Parathyroid adenoma (tissue), 2 donors: ENCODE results near the gene CKM.
"Not testable (repeated sequence)": the region's sequence is repeated elsewhere in the genome, so short reads cannot be mapped to it uniquely, and the experiment has no call there.

Experiments used
- H2AFZ ChIP-seq: fragments of 300-600 bp; sonication (generic); one replicate; pipeline ENCODE4 v1.7.0; 2017; ENCODE audit warnings: antibody characterized with exemption, mild to moderate bottlenecking
- H3K27ac ChIP-seq: fragments of 300-600 bp; sonication (generic); one replicate; pipeline ENCODE4 v1.7.0; 2017
- H3K27me3 ChIP-seq: fragments of 300-600 bp; sonication (generic); one replicate; pipeline ENCODE4 v1.7.0; 2017; ENCODE audit warnings: low read length; ENCODE audit not compliant: control insufficient read depth, insufficient read depth
- H3K36me3 ChIP-seq: fragments of 300-600 bp; sonication (generic); one replicate; pipeline ENCODE4 v1.7.0; 2017; ENCODE audit warnings: low read length; ENCODE audit not compliant: control insufficient read depth, insufficient read depth
- H3K4me1 ChIP-seq: fragments of 300-600 bp; sonication (generic); one replicate; pipeline ENCODE4 v1.7.0; 2017; ENCODE audit warnings: control low read depth
- H3K4me2 ChIP-seq: fragments of 300-600 bp; sonication (generic); one replicate; pipeline ENCODE4 v1.7.0; 2017; ENCODE audit warnings: low read length
- H3K4me3 ChIP-seq: fragments of 300-600 bp; sonication (generic); one replicate; pipeline ENCODE4 v1.7.0; 2017; ENCODE audit warnings: low read depth, low read length
- H3K79me2 ChIP-seq: fragments of 300-600 bp; sonication (generic); one replicate; pipeline ENCODE4 v1.7.0; 2017; ENCODE audit warnings: control low read depth
- H3K9ac ChIP-seq: fragments of 300-600 bp; sonication (generic); one replicate; pipeline ENCODE4 v1.7.0; 2017; ENCODE audit warnings: mild to moderate bottlenecking
- H3K9me3 ChIP-seq: fragments of 300-600 bp; sonication (generic); one replicate; pipeline ENCODE4 v1.7.0; 2017; ENCODE audit warnings: low read length; ENCODE audit not compliant: control insufficient read depth
- TF ChIP-seq, protein P1 (sequence below): fragments of 300-600 bp; sonication (generic); IDR thresholded peaks from one replicate; pipeline ENCODE4 v1.7.0; 2017; ENCODE audit warnings: antibody characterized with exemption, mild to moderate bottlenecking
- donor health status: primary hyperparathyroidism.

CKM gene

GRCh38 chr19:45315304-45315703, 7.4 kb downstream of the CKM start:
- no peak overlapping the region for H2AFZ ChIP-seq
- H3K27me3 ChIP-seq = no peaks in the 10 kb centered on the region
- no peaks in the 10 kb centered on the region for H3K36me3 ChIP-seq
- H3K79me2 ChIP-seq = no peaks in the 10 kb centered on the region
- H3K9me3 ChIP-seq = no peaks in the 10 kb centered on the region
- no peak overlapping the region for H3K27ac ChIP-seq
- H3K4me3 ChIP-seq = no peak overlapping the region
- no peak overlapping the region for H3K9ac ChIP-seq
- TF ChIP-seq, protein P1, sequence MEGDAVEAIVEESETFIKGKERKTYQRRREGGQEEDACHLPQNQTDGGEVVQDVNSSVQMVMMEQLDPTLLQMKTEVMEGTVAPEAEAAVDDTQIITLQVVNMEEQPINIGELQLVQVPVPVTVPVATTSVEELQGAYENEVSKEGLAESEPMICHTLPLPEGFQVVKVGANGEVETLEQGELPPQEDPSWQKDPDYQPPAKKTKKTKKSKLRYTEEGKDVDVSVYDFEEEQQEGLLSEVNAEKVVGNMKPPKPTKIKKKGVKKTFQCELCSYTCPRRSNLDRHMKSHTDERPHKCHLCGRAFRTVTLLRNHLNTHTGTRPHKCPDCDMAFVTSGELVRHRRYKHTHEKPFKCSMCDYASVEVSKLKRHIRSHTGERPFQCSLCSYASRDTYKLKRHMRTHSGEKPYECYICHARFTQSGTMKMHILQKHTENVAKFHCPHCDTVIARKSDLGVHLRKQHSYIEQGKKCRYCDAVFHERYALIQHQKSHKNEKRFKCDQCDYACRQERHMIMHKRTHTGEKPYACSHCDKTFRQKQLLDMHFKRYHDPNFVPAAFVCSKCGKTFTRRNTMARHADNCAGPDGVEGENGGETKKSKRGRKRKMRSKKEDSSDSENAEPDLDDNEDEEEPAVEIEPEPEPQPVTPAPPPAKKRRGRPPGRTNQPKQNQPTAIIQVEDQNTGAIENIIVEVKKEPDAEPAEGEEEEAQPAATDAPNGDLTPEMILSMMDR = no peak
- H3K4me2 ChIP-seq = no peak overlapping the region
- H3K4me1 ChIP-seq = no peaks in the 10 kb centered on the region

GRCh38 chr19:45314708-45315245, 7.9 kb downstream of the CKM start:
- Histone ChIP-seq H3K79me2 (no peaks in the 10 kb centered on the region), H3K36me3 (no peaks in the 10 kb centered on the region), H3K9ac (no peak overlapping the region), H2AFZ (no peak overlapping the region), H3K4me1 (no peaks in the 10 kb centered on the region), H3K9me3 (no peaks in the 10 kb centered on the region), H3K4me2 (no peak overlapping the region), H3K4me3 (no peak overlapping the region), H3K27me3 (no peaks in the 10 kb centered on the region), H3K27ac (no peak overlapping the region)
- TF ChIP-seq, protein P1 = no peak

- H3K27me3 ChIP-seq, H3K4me3 ChIP-seq, H3K4me1 ChIP-seq, H3K4me2 ChIP-seq, H3K27ac ChIP-seq, H3K36me3 ChIP-seq, H3K9ac ChIP-seq, H3K9me3 ChIP-seq, H3K79me2 ChIP-seq, H2AFZ ChIP-seq: not testable (repeated sequence)
Observed at GRCh38 chr19:45312285-45312684, 10.4 kb downstream of the CKM start.

DNA sequence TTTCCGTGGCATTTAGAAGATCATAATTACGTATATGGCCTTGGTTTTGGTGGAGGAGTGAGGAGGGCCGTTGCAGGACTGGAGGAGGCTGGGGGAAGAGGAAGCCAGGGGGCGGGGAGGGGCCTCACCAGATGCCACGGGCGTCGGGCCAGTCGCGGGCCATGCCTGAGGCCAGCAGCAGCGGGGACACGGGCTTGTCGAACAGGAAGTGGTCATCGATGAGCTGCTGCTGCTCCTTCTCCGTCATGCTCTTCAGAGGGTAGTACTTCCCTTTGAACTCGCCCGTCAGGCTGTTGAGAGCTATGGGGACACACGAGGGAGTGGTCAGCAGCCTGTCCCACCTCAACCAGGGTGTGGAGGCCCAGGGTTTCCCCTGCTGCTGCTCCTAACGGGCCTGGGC, 11.1 kb downstream of the CKM start:
- no peaks in the 10 kb centered on the region for H3K79me2 ChIP-seq
- H3K4me2 ChIP-seq = no peak overlapping the region
- no peak overlapping the region for H3K9ac ChIP-seq
- H3K27me3 ChIP-seq = no peaks in the 10 kb centered on the region
- TF ChIP-seq, protein P1 = no peak
- no peak overlapping the region for H3K4me3 ChIP-seq
- H3K9me3 ChIP-seq = no peaks in the 10 kb centered on the region
- no peaks in the 10 kb centered on the region for H3K36me3 ChIP-seq
- no peaks in the 10 kb centered on the region for H3K4me1 ChIP-seq
- no peak overlapping the region for H2AFZ ChIP-seq
- H3K27ac ChIP-seq = no peak overlapping the region

GRCh38 chr19:45309322-45309721, 13.4 kb downstream of the CKM start:
- H3K4me3 ChIP-seq, H3K79me2 ChIP-seq, H3K4me1 ChIP-seq, H3K4me2 ChIP-seq, H3K36me3 ChIP-seq, H3K27ac ChIP-seq, H3K9me3 ChIP-seq, H2AFZ ChIP-seq, H3K27me3 ChIP-seq, H3K9ac ChIP-seq: not testable (repeated sequence)

DNA sequence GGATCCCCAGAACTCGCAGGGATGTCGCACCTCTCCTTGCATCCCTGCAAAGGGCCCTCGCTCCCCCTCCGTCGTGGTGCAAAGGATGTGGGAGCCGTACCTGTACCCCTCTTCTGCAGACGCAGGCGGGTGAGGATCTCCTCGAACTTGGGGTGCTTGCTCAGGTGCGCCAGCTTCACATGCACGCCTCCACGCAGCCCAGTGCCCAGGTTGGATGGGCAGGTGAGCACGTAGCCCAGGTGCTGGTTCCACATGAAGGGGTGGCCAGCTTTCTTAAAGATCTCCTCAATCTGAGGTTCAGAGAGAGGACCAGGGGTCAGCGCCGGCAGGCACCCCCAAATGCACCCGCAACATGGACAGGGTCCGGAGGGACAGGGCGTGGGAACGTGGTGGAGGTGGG, 15.3 kb downstream of the CKM start:
- no peak overlapping the region for H3K9ac ChIP-seq
- H3K27me3 ChIP-seq = no peaks in the 10 kb centered on the region
- no peaks in the 10 kb centered on the region for H3K36me3 ChIP-seq
- TF ChIP-seq, protein P1 = no peak
- H3K79me2 ChIP-seq = no peaks in the 10 kb centered on the region
- no peaks in the 10 kb centered on the region for H3K4me1 ChIP-seq
- H3K4me3 ChIP-seq = no peak overlapping the region
- H2AFZ ChIP-seq = no peak overlapping the region
- H3K27ac ChIP-seq = no peak overlapping the region
- H3K4me2 ChIP-seq = no peak overlapping the region
- no peaks in the 10 kb centered on the region for H3K9me3 ChIP-seq
